Gastrocnemius medialis (tissue), 4 donors: Measurements from ENCODE around the gene FASTKD3. TPM values are rescaled to one million over a fixed set of nuclear protein-coding genes. Genes with fewer than 3 reads are reported as not detected.

Experiments
- ATAC-seq, 2 donors: fragments of 150-250 bp; one replicate each; pipeline ENCODE4 v1.9.1; 2016
- DNase-seq, 2 donors: peaks; one replicate each; pipeline ENCODE4 v3.0.0-alpha.2; 2019
- H3K27ac ChIP-seq, 4 donors: fragments of 200-600 bp; sonication (generic); 1 replicate in 1 of 4; 2 replicates in 3 of 4; pipeline ENCODE4 v1.5.1; 2016 to 2018; ENCODE audit warnings: mild to moderate bottlenecking in 2 of 4, moderate library complexity in 1 of 4
- H3K27me3 ChIP-seq, 3 donors: fragments of 200-600 bp; sonication (generic) in 2 of 3; 1 replicate in 1 of 3; 2 replicates in 2 of 3; pipeline versions ENCODE4 v1.5.1 to v1.6.0; 2016 to 2019; ENCODE audit warnings: mild to moderate bottlenecking in 1 of 3, moderate library complexity in 1 of 3
- H3K36me3 ChIP-seq, 2 donors: fragments of 200-600 bp; sonication (generic) in 1 of 2; one replicate each; pipeline ENCODE4 v1.5.1; 2017 to 2018
- H3K4me1 ChIP-seq, 2 donors: fragments of 200-600 bp; sonication (generic) in 1 of 2; one replicate each; pipeline ENCODE4 v1.5.1; 2016 to 2017; ENCODE audit warnings: mild to moderate bottlenecking in 2 of 2
- H3K4me3 ChIP-seq, 4 donors: fragments of 200-600 bp; sonication (generic) in 3 of 4; 1 replicate in 1 of 4; 2 replicates in 3 of 4; pipeline ENCODE4 v1.5.1; 2016 to 2019; ENCODE audit warnings: mild to moderate bottlenecking in 2 of 4
- H3K9me3 ChIP-seq, 3 donors: fragments of 200-600 bp; sonication (generic) in 2 of 3; 1 replicate in 1 of 3; 2 replicates in 2 of 3; pipeline ENCODE4 v1.5.1; 2016 to 2019
- POLR2A ChIP-seq, 2 donors: fragments of 450-650 bp; IDR thresholded peaks; one replicate each; pipeline ENCODE4 v1.6.1; 2017; ENCODE audit warnings: antibody characterized with exemption in 2 of 2, mild to moderate bottlenecking in 2 of 2, moderate library complexity in 2 of 2
- in situ Hi-C, 4 donors: fragments of 200-750 bp; cut with MboI; loops; one replicate each; pipeline versions ENCODE4 v1.15.0 to v1.8.0; 2017; ENCODE audit warnings: low sequenced_read_pairs in 4 of 4
- intact Hi-C: fragments of 100-400 bp; cut with DNase I; formaldehyde crosslinking; loops from one replicate; pipeline ENCODE4 v1.15.1; 2023; ENCODE audit warnings: low total_unique reads
- total RNA-seq, 4 donors: library from RNA; depleted of rRNA; stranded (reverse); fragments of >200 nt; gene quantifications; one replicate each; pipeline versions ENCODE4 v1.1.0 to v1.2.3, GENCODE V29; 2016
- TF ChIP-seq, protein P1 (sequence below), 5 experiments: fragments of 450-650 bp in 3 of 5; fragments of 200-600 bp in 2 of 5; sonication (generic) in 2 of 5; IDR thresholded peaks in 4 of 5; conservative IDR thresholded peaks in 1 of 5; 1 replicate in 4 of 5; 2 replicates in 1 of 5; pipeline ENCODE4 v1.5.1; 2016 to 2019; ENCODE audit warnings: antibody characterized with exemption in 5 of 5, mild to moderate bottlenecking in 3 of 5, moderate library complexity in 3 of 5

The FASTKD3 gene
- total RNA-seq, 4 donors from 2014 or later, result 6.8 to 9.4 (median 7.3) TPM

DNA sequence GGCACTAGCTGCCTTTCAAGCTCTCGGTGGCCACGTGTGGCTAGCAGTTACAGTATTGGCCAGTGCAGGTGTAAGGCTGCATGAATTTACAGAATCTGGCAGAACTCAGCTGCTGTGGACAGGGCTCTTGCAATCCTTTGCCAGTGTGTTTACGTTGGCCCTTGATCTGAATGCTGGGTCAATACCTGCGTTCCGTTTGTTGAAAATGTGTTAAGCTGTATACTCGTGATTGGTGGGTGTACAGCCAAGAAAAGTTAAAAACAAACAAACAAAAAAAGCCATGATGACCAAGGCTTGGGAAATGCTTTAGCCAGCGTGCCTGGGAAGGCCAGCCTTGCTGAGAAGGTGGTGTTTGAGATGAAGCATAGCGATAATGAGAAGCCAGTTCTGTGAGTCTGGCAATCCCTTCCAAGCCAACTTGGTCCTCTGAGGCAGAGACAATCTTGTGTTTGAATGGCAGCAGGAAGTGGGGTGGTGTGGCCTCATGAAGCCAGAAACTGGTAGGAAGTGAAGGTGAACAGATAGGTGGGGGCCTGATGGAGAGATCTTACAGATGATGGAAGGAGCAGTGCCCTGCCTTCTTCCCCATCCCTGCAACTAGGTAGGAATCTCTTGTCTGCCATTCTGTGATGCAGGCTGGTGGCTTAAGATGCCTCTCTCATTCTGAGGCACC, 17.1 kb downstream of the FASTKD3 start:
- ATAC-seq (no peak), DNase-seq (no peak)
- H3K27me3 ChIP-seq, result peaks cover 19 to 31% (median 20%) of the 10 kb centered on the region in 3 donors
- no peak for TF ChIP-seq POLR2A (IDR thresholded peaks at IDR 0.05)
- TF ChIP-seq, protein P1, sequence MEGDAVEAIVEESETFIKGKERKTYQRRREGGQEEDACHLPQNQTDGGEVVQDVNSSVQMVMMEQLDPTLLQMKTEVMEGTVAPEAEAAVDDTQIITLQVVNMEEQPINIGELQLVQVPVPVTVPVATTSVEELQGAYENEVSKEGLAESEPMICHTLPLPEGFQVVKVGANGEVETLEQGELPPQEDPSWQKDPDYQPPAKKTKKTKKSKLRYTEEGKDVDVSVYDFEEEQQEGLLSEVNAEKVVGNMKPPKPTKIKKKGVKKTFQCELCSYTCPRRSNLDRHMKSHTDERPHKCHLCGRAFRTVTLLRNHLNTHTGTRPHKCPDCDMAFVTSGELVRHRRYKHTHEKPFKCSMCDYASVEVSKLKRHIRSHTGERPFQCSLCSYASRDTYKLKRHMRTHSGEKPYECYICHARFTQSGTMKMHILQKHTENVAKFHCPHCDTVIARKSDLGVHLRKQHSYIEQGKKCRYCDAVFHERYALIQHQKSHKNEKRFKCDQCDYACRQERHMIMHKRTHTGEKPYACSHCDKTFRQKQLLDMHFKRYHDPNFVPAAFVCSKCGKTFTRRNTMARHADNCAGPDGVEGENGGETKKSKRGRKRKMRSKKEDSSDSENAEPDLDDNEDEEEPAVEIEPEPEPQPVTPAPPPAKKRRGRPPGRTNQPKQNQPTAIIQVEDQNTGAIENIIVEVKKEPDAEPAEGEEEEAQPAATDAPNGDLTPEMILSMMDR (IDR thresholded peaks at IDR 0.05 in 4 of 5, conservative IDR thresholded peaks at IDR 0.05 in 1 of 5), result no peak
- H3K9me3 ChIP-seq, result no peaks in the 10 kb centered on the region
- in situ Hi-C loops (loop anchor here in 2 of 4 donors (25.0 kb wide), 2 partner anchors 611 to 1214 kb away; partner anchors contain the start of genes NSUN2 (in 2 of the 2) and SRD5A1 (in 2 of the 2)), intact Hi-C loops (no loop called here)
- H3K27ac ChIP-seq, result no peak overlapping the region
- no peaks in the 10 kb centered on the region for H3K36me3 ChIP-seq
- H3K4me3 ChIP-seq, result no peak overlapping the region
- peaks cover 0 to 13% of the 10 kb centered on the region in 2 donors for H3K4me1 ChIP-seq

GRCh38 chr5:7851240-7851592, 17.6 kb downstream of the FASTKD3 start:
- no peak overlapping the region for H3K27ac ChIP-seq
- H3K9me3 ChIP-seq, result no peaks in the 10 kb centered on the region
- intact Hi-C loops, result no loop called here
- ATAC-seq, result peak in 1 of 2 donors; percentile 16
- peaks cover 19 to 31% (median 20%) of the 10 kb centered on the region in 3 donors for H3K27me3 ChIP-seq
- TF ChIP-seq, protein P1 (IDR thresholded peaks at IDR 0.05 in 4 of 5, conservative IDR thresholded peaks at IDR 0.05 in 1 of 5), result no peak
- no peak for TF ChIP-seq POLR2A (IDR thresholded peaks at IDR 0.05)
- no peak for DNase-seq
- H3K36me3 ChIP-seq, result no peaks in the 10 kb centered on the region
- peak overlapping the region; percentile 52 to 58 (median 55) for H3K4me3 ChIP-seq
- in situ Hi-C loops, result loop anchor here in 2 of 4 donors (25.0 kb wide), 2 partner anchors 611 to 1214 kb away; partner anchors contain the start of genes NSUN2 (in 2 of the 2) and SRD5A1 (in 2 of the 2)
- peaks cover 0 to 13% of the 10 kb centered on the region in 2 donors for H3K4me1 ChIP-seq

DNA sequence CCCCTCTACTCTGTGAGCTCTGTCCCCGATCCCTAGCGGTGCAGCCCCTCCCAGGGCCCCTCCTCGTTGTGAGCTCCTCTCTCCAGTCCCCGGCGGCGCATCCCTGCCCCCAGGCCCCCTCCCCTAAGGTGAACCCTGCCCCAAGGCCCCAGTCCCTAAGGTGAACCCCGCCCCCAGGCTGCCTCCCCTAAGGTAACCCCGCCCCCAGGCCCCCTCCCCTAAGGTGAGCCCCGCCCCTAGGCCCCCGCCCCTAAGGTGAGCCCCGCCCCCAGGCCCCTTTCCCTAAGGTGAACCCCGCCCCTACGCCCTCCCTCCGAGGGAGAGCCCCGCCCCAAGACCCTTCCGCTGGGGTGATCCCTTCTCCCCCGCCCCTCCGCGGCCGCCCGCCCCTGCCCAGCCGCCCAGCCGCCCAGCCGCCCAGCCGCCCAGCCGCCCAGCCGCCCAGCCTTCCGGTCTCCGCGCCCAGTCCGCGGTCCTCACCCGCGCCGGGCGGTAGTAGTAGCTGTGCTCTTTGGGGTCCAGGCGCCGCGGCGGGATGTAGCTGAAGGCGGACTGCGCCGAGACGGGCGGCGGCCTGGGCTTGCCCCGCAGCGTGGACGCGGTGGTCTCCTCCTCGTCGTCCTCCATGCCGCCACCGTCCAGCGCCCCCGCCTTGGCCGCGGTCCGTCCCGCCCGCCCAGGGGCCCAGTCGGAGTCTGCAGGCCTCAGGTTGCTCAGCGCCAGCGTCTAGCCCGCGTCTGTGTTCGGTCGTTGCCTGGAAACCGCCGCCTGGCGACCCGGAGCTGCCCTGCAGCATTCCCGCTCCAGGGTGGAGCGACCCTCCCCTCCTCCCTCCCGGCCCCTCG, 18.2 kb downstream of the FASTKD3 start, which contains the start of gene CFAP90:
CFAP90 (minus strand) TSS at position 739 of the 845 bp plus-strand sequence; CDS start at position 627, 112 bp downstream.
- TF ChIP-seq, protein P1 (IDR thresholded peaks at IDR 0.05 in 4 of 5, conservative IDR thresholded peaks at IDR 0.05 in 1 of 5), result peak in 1 of 5 experiments; percentile 20
- no peak for TF ChIP-seq POLR2A (IDR thresholded peaks at IDR 0.05)
- DNase-seq (no peak), ATAC-seq (peak in 1 of 2 donors; percentile 38)
- peaks cover 19 to 31% (median 20%) of the 10 kb centered on the region in 3 donors for H3K27me3 ChIP-seq
- no peak within 1 kb of the TSS for H3K27ac ChIP-seq
- no peaks in the 10 kb centered on the region for H3K36me3 ChIP-seq
- H3K9me3 ChIP-seq, result no peaks in the 10 kb centered on the region
- H3K4me3 ChIP-seq, result peak within 1 kb of the TSS; percentile 52 to 58 (median 55)
- peaks cover 0 to 13% of the 10 kb centered on the region in 2 donors for H3K4me1 ChIP-seq
- in situ Hi-C loops, result loop anchor here in 2 of 4 donors (25.0 kb wide), 2 partner anchors 612 to 1213 kb away; partner anchors contain the start of genes NSUN2 (in 2 of the 2) and SRD5A1 (in 2 of the 2)
- intact Hi-C loops, result no loop called here

DNA sequence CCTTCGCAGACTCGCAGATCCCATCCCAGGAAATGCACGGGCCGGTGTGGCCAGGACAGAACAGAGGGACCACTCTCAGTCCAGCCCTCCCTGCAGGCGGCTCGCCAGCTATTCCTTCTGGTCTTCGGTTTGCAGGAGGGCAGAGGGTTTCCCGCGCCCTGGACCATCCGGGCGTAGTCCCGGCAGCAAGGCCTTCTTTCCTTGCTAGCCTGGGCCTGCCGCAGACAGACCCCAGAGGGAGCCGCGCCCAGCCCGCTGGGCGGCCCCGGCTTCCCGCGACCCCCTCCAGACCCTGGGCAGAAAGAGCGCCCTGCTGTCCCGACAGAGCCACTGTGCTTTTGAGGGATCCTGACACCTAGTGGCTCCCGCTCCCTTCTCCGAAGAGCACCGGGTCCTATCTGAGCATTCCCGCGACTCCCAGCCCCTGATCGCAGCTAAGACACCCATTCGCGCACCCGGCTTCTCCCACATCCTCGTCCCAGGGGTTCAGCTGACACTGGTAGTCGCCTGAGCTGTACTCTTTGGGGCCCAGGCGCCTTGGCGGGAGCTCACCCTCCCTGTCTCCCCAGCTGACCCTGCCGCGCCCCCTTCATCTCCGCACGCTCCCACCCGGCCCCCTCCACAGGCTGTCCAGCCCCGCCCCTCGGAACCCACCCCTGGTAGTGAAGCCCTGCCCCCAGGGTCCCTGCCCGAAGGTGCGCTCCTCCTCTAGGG, 19.0 kb downstream of the FASTKD3 start:
- intact Hi-C loops, result no loop called here

More for the DNA sequence above, 19.0 kb downstream of the FASTKD3 start:
- TF ChIP-seq, protein P1 (IDR thresholded peaks at IDR 0.05 in 4 of 5, conservative IDR thresholded peaks at IDR 0.05 in 1 of 5), result no peak
- TF ChIP-seq POLR2A (IDR thresholded peaks at IDR 0.05), result no peak
- H3K4me1 ChIP-seq, result peaks cover 0 to 13% of the 10 kb centered on the region in 2 donors
- DNase-seq (no peak), ATAC-seq (no peak)
- H3K4me3 ChIP-seq, result peak overlapping the region; percentile 52 to 58 (median 55)
- no peaks in the 10 kb centered on the region for H3K36me3 ChIP-seq
- peaks cover 20 to 31% (median 25%) of the 10 kb centered on the region in 3 donors for H3K27me3 ChIP-seq
- no peaks in the 10 kb centered on the region for H3K9me3 ChIP-seq
- in situ Hi-C loops, result loop anchor here in 2 of 4 donors (25.0 kb wide), 2 partner anchors 612 to 1213 kb away; partner anchors contain the start of genes NSUN2 (in 2 of the 2) and SRD5A1 (in 2 of the 2)
- no peak overlapping the region for H3K27ac ChIP-seq
